LNCAP (cell line): ENCODE data around the gene MYBPC2.

Experiments used
- CTCF ChIP-seq: fragments of 450-650 bp; IDR thresholded peaks from 2 replicates; pipeline ENCODE4 v1.5.1; 2017; ENCODE audit warnings: mild to moderate bottlenecking

Gene MYBPC2

GRCh38 chr19:50510700-50511068 is 78.0 kb downstream of the MYBPC2 start:
- no peak for TF ChIP-seq CTCF

DNA sequence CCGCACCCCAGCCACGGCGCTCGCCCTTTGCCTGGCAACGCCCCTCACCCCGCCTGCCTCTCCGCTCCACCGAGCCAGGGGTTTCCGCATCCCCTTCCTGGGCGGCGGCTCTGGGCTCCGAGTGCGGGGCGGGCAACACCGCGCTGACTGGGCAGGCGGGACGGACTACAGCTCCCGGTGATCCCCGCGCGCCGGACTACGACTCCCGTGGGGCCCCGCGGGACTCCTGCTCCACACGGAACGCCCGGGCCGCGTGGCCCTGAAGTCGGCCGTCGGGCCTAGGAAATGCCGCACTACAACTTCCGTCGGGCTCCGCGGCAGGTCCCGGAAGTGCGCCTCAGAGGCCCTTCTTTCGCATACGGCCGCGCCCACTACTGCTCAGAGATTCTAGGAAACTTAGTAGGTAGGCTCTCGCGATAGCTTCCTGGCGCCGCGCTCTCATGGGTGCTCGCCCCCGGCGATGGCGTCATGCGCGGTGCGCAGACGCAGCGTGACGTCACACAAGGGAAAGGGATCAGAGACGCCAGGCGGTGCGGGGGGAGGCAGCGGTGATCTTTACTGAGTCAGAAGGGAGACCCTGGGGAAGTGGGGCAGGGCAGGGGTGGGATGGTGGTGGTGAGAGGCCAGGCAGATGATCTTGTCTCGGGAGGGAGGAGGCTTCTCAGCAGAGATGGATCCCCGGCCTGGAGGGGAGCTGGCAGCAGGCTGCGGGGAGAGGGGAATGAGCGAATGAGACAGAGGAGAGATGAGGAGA is 78.6 kb downstream of the MYBPC2 start, which contains the start of gene JOSD2:
Gene JOSD2 (minus strand): TSS at position 123 of the 754 bp plus-strand sequence. CDS start 760 bp downstream, outside the sequence.
- TF ChIP-seq CTCF: no peak

GRCh38 chr19:50512112-50512998 is 79.7 kb downstream of the MYBPC2 start:
- no peak for TF ChIP-seq CTCF

GRCh38 chr19:50512999-50513745 is 80.5 kb downstream of the MYBPC2 start:
- no peak for TF ChIP-seq CTCF

DNA sequence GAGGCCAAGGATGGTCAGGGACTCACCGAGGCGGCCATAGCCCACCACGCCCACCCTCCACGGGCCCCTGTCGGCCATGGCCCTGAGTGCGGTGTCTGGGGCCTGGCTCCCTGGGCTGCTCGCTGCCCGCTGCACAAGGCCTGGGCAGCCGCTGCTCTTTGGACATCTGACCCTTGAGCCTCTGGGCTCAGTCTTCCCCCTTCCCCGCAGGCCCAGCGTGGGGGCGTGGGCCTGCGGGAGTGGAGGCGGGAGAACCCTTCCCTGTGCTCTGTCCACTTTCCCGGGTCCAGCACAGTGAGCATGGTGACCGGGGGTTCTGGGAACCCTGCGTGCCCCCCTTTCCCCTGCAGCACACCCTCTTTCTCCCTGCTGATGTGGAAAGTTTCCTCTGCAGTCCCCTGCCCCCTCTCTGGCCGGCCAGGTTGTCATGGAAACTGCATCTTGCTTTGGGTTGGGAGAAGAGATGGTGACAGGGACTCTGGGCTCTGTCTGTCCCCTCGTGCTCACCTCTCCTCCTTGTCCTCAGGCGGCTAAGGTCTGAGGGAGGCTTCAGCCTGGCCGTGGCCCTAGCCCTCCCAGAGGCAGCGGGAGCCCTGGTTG is 81.2 kb downstream of the MYBPC2 start, which contains the start of gene ASPDH:
Gene ASPDH (minus strand): TSS at position 168 of the 600 bp plus-strand sequence. CDS start 90 bp downstream, at position 78.
- no peak for TF ChIP-seq CTCF

GRCh38 chr19:50514346-50515167 is 81.9 kb downstream of the MYBPC2 start:
- TF ChIP-seq CTCF: no peak
